Tibial artery (tissue), 4 donors: ENCODE results near the gene RASAL3.

ENCODE experiments used
- DNase-seq, 2 donors: peaks; one replicate each; pipeline ENCODE4 v3.0.0-alpha.2; 2019
- H3K27ac ChIP-seq, 2 donors: fragments of 200-600 bp; sonication (generic) in 1 of 2; 1 replicate in 1 of 2; 2 replicates in 1 of 2; pipeline ENCODE4 v1.5.1; 2018 to 2019; ENCODE audit warnings: mild to moderate bottlenecking in 1 of 2
- H3K27me3 ChIP-seq, 2 donors: fragments of 200-600 bp; sonication (generic) in 1 of 2; one replicate each; pipeline versions ENCODE4 v1.5.1 to v1.6.0; 2016 to 2019
- H3K36me3 ChIP-seq, 3 donors: fragments of 200-600 bp; sonication (generic) in 2 of 3; one replicate each; pipeline ENCODE4 v1.5.1; 2016 to 2019; ENCODE audit warnings: mild to moderate bottlenecking in 2 of 3
- H3K4me1 ChIP-seq, 4 donors: fragments of 200-600 bp; sonication (generic) in 2 of 4; 1 replicate in 3 of 4; 2 replicates in 1 of 4; pipeline ENCODE4 v1.5.1; 2016 to 2019
- H3K4me3 ChIP-seq, 2 donors: fragments of 200-600 bp; sonication (generic) in 1 of 2; 1 replicate in 1 of 2; 2 replicates in 1 of 2; pipeline ENCODE4 v1.5.1; 2018 to 2019; ENCODE audit warnings: mild to moderate bottlenecking in 2 of 2
- H3K9me3 ChIP-seq, 3 donors: fragments of 200-600 bp; sonication (generic) in 1 of 3; one replicate each; pipeline ENCODE4 v1.5.1; 2016 to 2019
- CTCF ChIP-seq, 2 experiments: fragments of 200-600 bp in 1 of 2; fragments of 450-650 bp in 1 of 2; IDR thresholded peaks; one replicate each; pipeline ENCODE4 v1.5.1; 2017 to 2019; ENCODE audit warnings: antibody characterized with exemption in 2 of 2, mild to moderate bottlenecking in 1 of 2, moderate library complexity in 1 of 2
- intact Hi-C: fragments of 100-400 bp; cut with DNase I; formaldehyde crosslinking; loops from one replicate; pipeline ENCODE4 v1.15.0; 2023; ENCODE audit warnings: low total_unique reads

Gene RASAL3

GRCh38 chr19:15439821-15440641 lies 24.3 kb downstream of the RASAL3 start:
- Histone ChIP-seq H3K36me3 (peaks cover 0 to 26% (median 0%) of the 10 kb centered on the region in 3 donors), H3K27me3 (no peaks in the 10 kb centered on the region), H3K9me3 (no peaks in the 10 kb centered on the region), H3K27ac (no peak overlapping the region), H3K4me1 (peaks cover 0 to 65% (median 55%) of the 10 kb centered on the region in 4 donors), H3K4me3 (no peak overlapping the region)
- intact Hi-C loops: loop anchor here (10.0 kb wide), 1 partner anchor 265 kb away; no protein-coding TSS in a partner anchor
- no peak for TF ChIP-seq CTCF (IDR thresholded peaks at IDR 0.05)
- no peak for DNase-seq

GRCh38 chr19:15439078-15439799 lies 25.1 kb downstream of the RASAL3 start:
- Histone ChIP-seq H3K4me1 (peaks cover 0 to 57% (median 49%) of the 10 kb centered on the region in 4 donors), H3K27me3 (no peaks in the 10 kb centered on the region), H3K4me3 (no peak overlapping the region), H3K36me3 (peaks cover 0 to 26% (median 0%) of the 10 kb centered on the region in 3 donors), H3K9me3 (no peaks in the 10 kb centered on the region), H3K27ac (peak overlapping the region; percentile 59 to 68)
- TF ChIP-seq CTCF (IDR thresholded peaks at IDR 0.05): no peak
- DNase-seq: no peak
- intact Hi-C loops: loop anchor here (10.0 kb wide), 1 partner anchor 264 kb away; no protein-coding TSS in a partner anchor

GRCh38 chr19:15438577-15438976 lies 25.8 kb downstream of the RASAL3 start:
- H3K27me3 ChIP-seq: no peaks in the 10 kb centered on the region
- no peak for TF ChIP-seq CTCF (IDR thresholded peaks at IDR 0.05)
- H3K9me3 ChIP-seq: no peaks in the 10 kb centered on the region
- intact Hi-C loops: loop anchor here (10.0 kb wide), 1 partner anchor 264 kb away; no protein-coding TSS in a partner anchor
- H3K4me1 ChIP-seq: peaks cover 0 to 53% (median 45%) of the 10 kb centered on the region in 4 donors
- H3K36me3 ChIP-seq: peaks cover 0 to 26% (median 0%) of the 10 kb centered on the region in 3 donors
- no peak overlapping the region for H3K4me3 ChIP-seq
- DNase-seq: no peak
- H3K27ac ChIP-seq: peak overlapping the region; percentile 59 to 68

- no peaks in the 10 kb centered on the region for H3K9me3 ChIP-seq
- no peaks in the 10 kb centered on the region for H3K27me3 ChIP-seq
- H3K4me1 ChIP-seq: peaks cover 0 to 53% (median 43%) of the 10 kb centered on the region in 4 donors
- peaks cover 0 to 26% (median 0%) of the 10 kb centered on the region in 3 donors for H3K36me3 ChIP-seq
- no peak overlapping the region for H3K4me3 ChIP-seq
- intact Hi-C loops: loop anchor here (10.0 kb wide), 1 partner anchor 263 kb away; no protein-coding TSS in a partner anchor
- no peak for DNase-seq
- TF ChIP-seq CTCF (IDR thresholded peaks at IDR 0.05): no peak
- H3K27ac ChIP-seq: peak overlapping the region; percentile 59 to 68
These were observed 26.2 kb downstream of the RASAL3 start for GRCh38 chr19:15438124-15438496.

GRCh38 chr19:15437355-15438123 lies 26.8 kb downstream of the RASAL3 start:
- intact Hi-C loops: loop anchor here (10.0 kb wide), 1 partner anchor 263 kb away; no protein-coding TSS in a partner anchor
- no peaks in the 10 kb centered on the region for H3K9me3 ChIP-seq
- H3K27me3 ChIP-seq: no peaks in the 10 kb centered on the region
- H3K4me1 ChIP-seq: peaks cover 0 to 51% (median 39%) of the 10 kb centered on the region in 4 donors
- H3K4me3 ChIP-seq: no peak overlapping the region
- peak; percentile 39 to 41 for TF ChIP-seq CTCF (IDR thresholded peaks at IDR 0.05)
- peak in 1 of 2 donors; percentile 85 for DNase-seq
- H3K36me3 ChIP-seq: peaks cover 0 to 26% (median 0%) of the 10 kb centered on the region in 3 donors
- peak overlapping the region; percentile 59 to 68 for H3K27ac ChIP-seq
